CD4-positive, alpha-beta T cell (primary cell): Measurements from ENCODE around the gene PDZD4. TPM values are rescaled to one million over a fixed set of nuclear protein-coding genes. Genes with fewer than 3 reads are reported as not detected.

ENCODE experiments used
- ATAC-seq: fragments of 200-7000 bp; cut with Tn5 transposase; one replicate; pipeline ENCODE4 v1.10.0; 2022; ENCODE audit warnings: mild to moderate bottlenecking; ENCODE audit not compliant: poor library complexity
- CTCF ChIA-PET: fragments of 350-600 bp; sonication (Branson Sonifier 250); formaldehyde crosslinking; loops from one replicate; lab custom pipeline; 2021; ENCODE audit warnings: antibody characterized with exemption, inconsistent platforms; lab: Charles Lee
- POLR2A ChIA-PET: fragments of 350-600 bp; sonication (Branson Sonifier 250); formaldehyde crosslinking; loops from one replicate; lab custom pipeline; 2021; ENCODE audit warnings: antibody characterized with exemption, inconsistent platforms; lab: Charles Lee
- DNase-seq, 14 experiments: peaks; one replicate each; pipeline ENCODE4 v3.0.0-alpha.2; 2013 to 2020; ENCODE audit warnings: mixed read lengths in 2 of 14
- H3K27ac ChIP-seq, 2 donors: one replicate each; pipeline versions ENCODE4 v1.5.1 to v1.7.0; 2013; ENCODE audit warnings: low read length in 2 of 2, low read depth in 1 of 2, mild to moderate bottlenecking in 1 of 2
- H3K27me3 ChIP-seq, 2 experiments: 1 replicate in 1 of 2; 2 replicates in 1 of 2; pipeline versions ENCODE4 v1.6.1 to v1.7.0; 2013; ENCODE audit warnings: low read length in 2 of 2, control low read depth in 1 of 2, mild to moderate bottlenecking in 1 of 2, moderate library complexity in 1 of 2; ENCODE audit not compliant: insufficient read depth in 2 of 2, control insufficient read depth in 1 of 2
- H3K36me3 ChIP-seq: one replicate; pipeline ENCODE4 v1.6.1; 2013; ENCODE audit warnings: low read length, control low read depth; ENCODE audit not compliant: insufficient read depth
- H3K4me1 ChIP-seq: one replicate; pipeline ENCODE4 v1.6.1; 2013; ENCODE audit warnings: low read length, control low read depth; ENCODE audit not compliant: insufficient read depth
- H3K4me3 ChIP-seq: one replicate; pipeline ENCODE4 v1.5.1; 2013; ENCODE audit warnings: mild to moderate bottlenecking, low read length, moderate library complexity
- H3K9me3 ChIP-seq, 2 experiments: 1 replicate in 1 of 2; 2 replicates in 1 of 2; pipeline versions ENCODE4 v1.6.1 to v1.7.0; 2013; ENCODE audit warnings: low read length in 2 of 2, mild to moderate bottlenecking in 2 of 2, control low read depth in 1 of 2, moderate library complexity in 1 of 2; ENCODE audit not compliant: control insufficient read depth in 1 of 2, insufficient read depth in 1 of 2
- H3K27ac Mint-ChIP-seq: one replicate; pipeline ENCODE4 v1.8.0; 2020; ENCODE audit warnings: mixed read lengths
- H3K27me3 Mint-ChIP-seq: one replicate; pipeline ENCODE4 v1.8.0; 2021; ENCODE audit warnings: mixed read lengths
- H3K36me3 Mint-ChIP-seq: one replicate; pipeline ENCODE4 v1.8.0; 2021; ENCODE audit warnings: low read depth, mixed read lengths
- H3K4me1 Mint-ChIP-seq: one replicate; pipeline ENCODE4 v1.8.0; 2021; ENCODE audit warnings: low read depth, mixed read lengths
- H3K4me3 Mint-ChIP-seq: one replicate; pipeline ENCODE4 v1.8.0; 2020; ENCODE audit warnings: mild to moderate bottlenecking, mixed read lengths
- H3K9me3 Mint-ChIP-seq: one replicate; pipeline ENCODE4 v1.8.0; 2020; ENCODE audit warnings: mixed read lengths
- CTCF ChIP-seq: fragments of 200-600 bp; IDR thresholded peaks from one replicate; pipeline ENCODE4 v1.8.0; 2022; ENCODE audit warnings: antibody characterized with exemption, mild to moderate bottlenecking
- intact Hi-C, 2 experiments: fragments of 100-400 bp; cut with DNase I in 1 of 2; cut with micrococcal nuclease in 1 of 2; formaldehyde crosslinking; loops; one replicate each; pipeline versions ENCODE4 v1.15.1 to v1.9.0; 2023 to 2025; cut with DNase I, micrococcal nuclease
- total RNA-seq, 174 experiments: library from RNA in 2 of 174; stranded (reverse) in 2 of 174; gene quantifications; one replicate each; pipeline ENCODE4 v1.2.3 and lab custom pipeline; 2021 to 2026

The PDZD4 gene
- total RNA-seq, 2 experiments from 2014 or later: 24.8 to 26.8 TPM

GRCh38 chrX:153773218-153773611 is 57.1 kb downstream of the PDZD4 start:
- Histone ChIP-seq H3K27ac (no peak overlapping the region), H3K36me3 (no peaks in the 10 kb centered on the region), H3K9me3 (no peaks in the 10 kb centered on the region), H3K27me3 (no peaks in the 10 kb centered on the region), H3K4me1 (no peaks in the 10 kb centered on the region), H3K4me3 (no peak overlapping the region)
- Mint-ChIP-seq H3K4me3 (no peak overlapping the region), H3K27me3 (no peaks in the 10 kb centered on the region), H3K36me3 (no peaks in the 10 kb centered on the region), H3K9me3 (no peaks in the 10 kb centered on the region), H3K4me1 (no peaks in the 10 kb centered on the region), H3K27ac (no peak overlapping the region)
- TF ChIP-seq CTCF: no peak
- intact Hi-C loops: no loop called here
- ChIA-PET POLR2A (no interaction called here), CTCF (no interaction called here)
- no peak for ATAC-seq
- DNase-seq: no peak

- DNase-seq: peak in 1 of 14 experiments; percentile 2
- no peak overlapping the region for H3K27ac ChIP-seq
- no peaks in the 10 kb centered on the region for H3K36me3 Mint-ChIP-seq
- no peak for TF ChIP-seq CTCF
- intact Hi-C loops: no loop called here
- H3K9me3 Mint-ChIP-seq: no peaks in the 10 kb centered on the region
- no peak overlapping the region for H3K4me3 ChIP-seq
- H3K9me3 ChIP-seq: no peaks in the 10 kb centered on the region
- peaks cover 4% of the 10 kb centered on the region for H3K4me1 ChIP-seq
- no peaks in the 10 kb centered on the region for H3K4me1 Mint-ChIP-seq
- H3K27ac Mint-ChIP-seq: no peak overlapping the region
- H3K36me3 ChIP-seq: no peaks in the 10 kb centered on the region
- H3K4me3 Mint-ChIP-seq: no peak overlapping the region
- POLR2A ChIA-PET: no interaction called here
- H3K27me3 ChIP-seq: no peaks in the 10 kb centered on the region
- CTCF ChIA-PET: no interaction called here
- ATAC-seq: no peak
- no peaks in the 10 kb centered on the region for H3K27me3 Mint-ChIP-seq
These were observed 57.8 kb downstream of the PDZD4 start for GRCh38 chrX:153772316-153773217.

GRCh38 chrX:153771415-153772315 is 58.7 kb downstream of the PDZD4 start:
- Mint-ChIP-seq H3K27me3 (no peaks in the 10 kb centered on the region), H3K27ac (no peak overlapping the region), H3K9me3 (no peaks in the 10 kb centered on the region), H3K4me1 (no peaks in the 10 kb centered on the region), H3K36me3 (no peaks in the 10 kb centered on the region), H3K4me3 (no peak overlapping the region)
- intact Hi-C loops: no loop called here
- ATAC-seq: no peak
- no peaks in the 10 kb centered on the region for H3K36me3 ChIP-seq
- ChIA-PET CTCF (no interaction called here), POLR2A (no interaction called here)
- DNase-seq: peak in 2 of 14 experiments; percentile 4 to 8
- no peaks in the 10 kb centered on the region for H3K27me3 ChIP-seq
- H3K4me1 ChIP-seq: peaks cover 4% of the 10 kb centered on the region
- no peak overlapping the region for H3K4me3 ChIP-seq
- TF ChIP-seq CTCF: no peak
- no peaks in the 10 kb centered on the region for H3K9me3 ChIP-seq
- no peak overlapping the region for H3K27ac ChIP-seq
